SIG-M5 treated with dmso at 0.1 percent for 504 hours (cell line): ENCODE measurements around the gene KRTAP10-7.
"Not testable (repeated sequence)": the region's sequence is repeated elsewhere in the genome, so short reads cannot be mapped to it uniquely, and the experiment has no call there.

Experiments
- DNase-seq: peaks from one replicate; lab custom pipeline; 2025; ENCODE audit not compliant: unreplicated experiment; lab: John Stamatoyannopoulos, UW

KRTAP10-7 gene

GRCh38 chr21:44600118-44600978 is at the start of gene KRTAP10-7:
Gene KRTAP10-7, plus strand, starts transcription at chr21:44600597. Its CDS starts 25 bp downstream, at chr21:44600622.
- DNase-seq: not testable (repeated sequence)

- no peak for DNase-seq
Measured at GRCh38 chr21:44550807-44551206, 49.6 kb upstream of the KRTAP10-7 start.

GRCh38 chr21:44551340-44551961 is 48.9 kb upstream of the KRTAP10-7 start, which contains the start of gene KRTAP10-2:
Gene KRTAP10-2, minus strand, starts transcription at chr21:44551505. Its CDS starts 47 bp downstream, at chr21:44551458.
- no peak for DNase-seq

GRCh38 chr21:44552136-44552535 is 48.3 kb upstream of the KRTAP10-7 start:
- no peak for DNase-seq

GRCh38 chr21:44552681-44553080 is 47.7 kb upstream of the KRTAP10-7 start:
- DNase-seq: no peak

- DNase-seq: no peak
Measured at GRCh38 chr21:44555200-44555875, 45.1 kb upstream of the KRTAP10-7 start.

- no peak for DNase-seq
Measured at GRCh38 chr21:44556879-44557278, 43.5 kb upstream of the KRTAP10-7 start.

GRCh38 chr21:44557491-44558328 is 42.7 kb upstream of the KRTAP10-7 start:
- no peak for DNase-seq

GRCh38 chr21:44558329-44558675 is 42.1 kb upstream of the KRTAP10-7 start:
- not testable (repeated sequence) for DNase-seq

- DNase-seq: no peak
Measured at GRCh38 chr21:44558695-44559094, 41.7 kb upstream of the KRTAP10-7 start, which contains the start of gene KRTAP10-3. Gene KRTAP10-3, minus strand, starts transcription at chr21:44558795. Its CDS starts 80 bp downstream, at chr21:44558715.

- no peak for DNase-seq
Measured at GRCh38 chr21:44564099-44564498, 36.3 kb upstream of the KRTAP10-7 start.

- DNase-seq: no peak
Measured at GRCh38 chr21:44564886-44565598, 35.4 kb upstream of the KRTAP10-7 start.

GRCh38 chr21:44566403-44566802 is 34.0 kb upstream of the KRTAP10-7 start:
- DNase-seq: peak; percentile 62

GRCh38 chr21:44567481-44568171 is 32.8 kb upstream of the KRTAP10-7 start:
- no peak for DNase-seq

- no peak for DNase-seq
Measured at GRCh38 chr21:44568261-44568660, 32.1 kb upstream of the KRTAP10-7 start.

GRCh38 chr21:44568667-44569556 is 31.5 kb upstream of the KRTAP10-7 start:
- DNase-seq: no peak

- DNase-seq: no peak
Measured at GRCh38 chr21:44569861-44570517, 30.4 kb upstream of the KRTAP10-7 start.

GRCh38 chr21:44571296-44571695 is 29.1 kb upstream of the KRTAP10-7 start:
- no peak for DNase-seq
